Loucy (cell line): ENCODE results near the gene UGP2.

ENCODE experiments used
- EZH2phosphoT487 ChIP-seq: fragments of 200-600 bp; IDR thresholded peaks from 2 replicates; pipeline ENCODE4 v1.6.1; 2018; ENCODE audit warnings: antibody characterized with exemption, mild to moderate bottlenecking, moderate library complexity, borderline replicate concordance
- TF ChIP-seq, protein P1 (sequence below): fragments of 200-600 bp; sonication (generic); conservative IDR thresholded peaks from 2 replicates; pipeline ENCODE4 v1.5.1; 2014; ENCODE audit warnings: mild to moderate bottlenecking, antibody characterized with exemption, low read length

DNA sequence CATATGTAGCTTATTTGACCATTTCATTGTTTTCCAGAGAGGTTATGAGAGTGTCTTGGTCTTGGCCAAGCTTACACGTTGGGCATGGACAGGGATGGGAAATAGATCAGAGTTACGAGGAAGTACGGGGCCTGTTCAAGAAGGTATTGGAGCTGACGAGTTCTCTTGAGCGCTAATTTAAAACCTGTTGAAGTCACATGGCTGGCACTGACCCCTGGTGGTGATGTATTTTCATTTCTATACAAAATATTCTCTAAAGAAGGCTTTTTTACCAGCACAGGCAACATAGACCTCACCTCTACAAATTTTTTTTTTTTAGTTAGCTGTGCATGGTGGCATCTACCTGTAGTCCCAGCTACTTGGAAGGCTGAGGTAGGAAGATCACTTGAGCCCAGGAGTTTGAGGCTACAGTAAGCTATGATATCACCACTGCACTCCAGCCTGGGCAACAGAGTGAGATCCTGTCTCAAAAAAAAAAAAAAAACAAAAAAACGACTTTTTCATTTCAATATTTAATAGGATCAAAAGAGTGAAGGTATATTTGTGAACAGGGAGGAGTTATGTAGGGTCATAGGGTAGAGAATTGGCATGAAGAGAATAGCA lies 19.6 kb downstream of the UGP2 start:
- TF ChIP-seq, protein P1, sequence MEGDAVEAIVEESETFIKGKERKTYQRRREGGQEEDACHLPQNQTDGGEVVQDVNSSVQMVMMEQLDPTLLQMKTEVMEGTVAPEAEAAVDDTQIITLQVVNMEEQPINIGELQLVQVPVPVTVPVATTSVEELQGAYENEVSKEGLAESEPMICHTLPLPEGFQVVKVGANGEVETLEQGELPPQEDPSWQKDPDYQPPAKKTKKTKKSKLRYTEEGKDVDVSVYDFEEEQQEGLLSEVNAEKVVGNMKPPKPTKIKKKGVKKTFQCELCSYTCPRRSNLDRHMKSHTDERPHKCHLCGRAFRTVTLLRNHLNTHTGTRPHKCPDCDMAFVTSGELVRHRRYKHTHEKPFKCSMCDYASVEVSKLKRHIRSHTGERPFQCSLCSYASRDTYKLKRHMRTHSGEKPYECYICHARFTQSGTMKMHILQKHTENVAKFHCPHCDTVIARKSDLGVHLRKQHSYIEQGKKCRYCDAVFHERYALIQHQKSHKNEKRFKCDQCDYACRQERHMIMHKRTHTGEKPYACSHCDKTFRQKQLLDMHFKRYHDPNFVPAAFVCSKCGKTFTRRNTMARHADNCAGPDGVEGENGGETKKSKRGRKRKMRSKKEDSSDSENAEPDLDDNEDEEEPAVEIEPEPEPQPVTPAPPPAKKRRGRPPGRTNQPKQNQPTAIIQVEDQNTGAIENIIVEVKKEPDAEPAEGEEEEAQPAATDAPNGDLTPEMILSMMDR = peak; percentile 72
- no peak for TF ChIP-seq EZH2phosphoT487
